GM21360 (cell line): ENCODE results near the gene SLC35A5.

ENCODE experiments used
- ATAC-seq: cut with Tn5 transposase; IDR thresholded peaks from one replicate; pipeline ENCODE4 v1.9.1; 2021; ENCODE audit warnings: mild to moderate bottlenecking, moderate library complexity; ENCODE audit not compliant: unreplicated experiment

SLC35A5 gene

GRCh38 chr3:112569265-112569664 is 7.4 kb downstream of the SLC35A5 start:
- no peak for ATAC-seq

GRCh38 chr3:112572701-112573100 is 10.9 kb downstream of the SLC35A5 start:
- no peak for ATAC-seq

- no peak for ATAC-seq
Measured at GRCh38 chr3:112579232-112579631, 17.4 kb downstream of the SLC35A5 start.

- ATAC-seq = no peak
Measured at GRCh38 chr3:112579697-112580096, 17.9 kb downstream of the SLC35A5 start.

GRCh38 chr3:112582244-112582874 is 20.5 kb downstream of the SLC35A5 start:
- no peak for ATAC-seq

GRCh38 chr3:112583105-112583504 is 21.3 kb downstream of the SLC35A5 start:
- ATAC-seq = no peak

- ATAC-seq = no peak
Measured at GRCh38 chr3:112585782-112586181, 23.9 kb downstream of the SLC35A5 start.

GRCh38 chr3:112587336-112587735 is 25.5 kb downstream of the SLC35A5 start:
- no peak for ATAC-seq

GRCh38 chr3:112593258-112593657 is 31.4 kb downstream of the SLC35A5 start:
- ATAC-seq = no peak

GRCh38 chr3:112594856-112595255 is 33.0 kb downstream of the SLC35A5 start:
- ATAC-seq = no peak

- no peak for ATAC-seq
Measured at GRCh38 chr3:112597945-112598344, 36.1 kb downstream of the SLC35A5 start.

GRCh38 chr3:112598731-112599130 is 36.9 kb downstream of the SLC35A5 start:
- ATAC-seq = no peak

GRCh38 chr3:112602217-112602838 is 40.5 kb downstream of the SLC35A5 start:
- peak; percentile 54 for ATAC-seq

GRCh38 chr3:112604536-112604935 is 42.7 kb downstream of the SLC35A5 start:
- ATAC-seq = no peak

GRCh38 chr3:112605285-112605684 is 43.4 kb downstream of the SLC35A5 start:
- ATAC-seq = no peak

GRCh38 chr3:112606098-112606497 is 44.3 kb downstream of the SLC35A5 start:
- no peak for ATAC-seq

- ATAC-seq = no peak
Measured at GRCh38 chr3:112607863-112608262, 46.0 kb downstream of the SLC35A5 start.

GRCh38 chr3:112610121-112610520 is 48.3 kb downstream of the SLC35A5 start:
- ATAC-seq = no peak

- no peak for ATAC-seq
Measured at GRCh38 chr3:112611752-112612515, 50.1 kb downstream of the SLC35A5 start.

GRCh38 chr3:112615989-112616731 is 54.3 kb downstream of the SLC35A5 start:
- ATAC-seq = no peak

- ATAC-seq = no peak
Measured at GRCh38 chr3:112617285-112617684, 55.4 kb downstream of the SLC35A5 start.
